Kidney glomerular epithelial cell (primary cell): ENCODE data around the gene SDCCAG8.

Experiments used
- DNase-seq: peaks from one replicate; lab custom pipeline; 2025; lab: John Stamatoyannopoulos, UW

Gene SDCCAG8

GRCh38 chr1:243548516-243548915 lies 292.7 kb downstream of the SDCCAG8 start:
- no peak for DNase-seq

- DNase-seq: peak; percentile 71
Observed at GRCh38 chr1:243549108-243549507, 293.3 kb downstream of the SDCCAG8 start.
